GM19397 (cell line): ENCODE data around the gene IQGAP1.

Experiments used
- ATAC-seq: cut with Tn5 transposase; IDR thresholded peaks from one replicate; pipeline ENCODE4 v1.9.1; 2021; ENCODE audit warnings: mild to moderate bottlenecking, moderate library complexity; ENCODE audit not compliant: unreplicated experiment

Gene IQGAP1

GRCh38 chr15:90375071-90375470 is 13.0 kb upstream of the IQGAP1 start:
- no peak for ATAC-seq

- no peak for ATAC-seq
Measured at GRCh38 chr15:90376789-90377188, 11.3 kb upstream of the IQGAP1 start.

- no peak for ATAC-seq
Measured at GRCh38 chr15:90379263-90379662, 8.8 kb upstream of the IQGAP1 start.

GRCh38 chr15:90381515-90381914 is 6.5 kb upstream of the IQGAP1 start:
- no peak for ATAC-seq

- ATAC-seq, result no peak
Measured at GRCh38 chr15:90382320-90382719, 5.7 kb upstream of the IQGAP1 start.

- no peak for ATAC-seq
Measured at GRCh38 chr15:90386221-90386620, 1.8 kb upstream of the IQGAP1 start.

DNA sequence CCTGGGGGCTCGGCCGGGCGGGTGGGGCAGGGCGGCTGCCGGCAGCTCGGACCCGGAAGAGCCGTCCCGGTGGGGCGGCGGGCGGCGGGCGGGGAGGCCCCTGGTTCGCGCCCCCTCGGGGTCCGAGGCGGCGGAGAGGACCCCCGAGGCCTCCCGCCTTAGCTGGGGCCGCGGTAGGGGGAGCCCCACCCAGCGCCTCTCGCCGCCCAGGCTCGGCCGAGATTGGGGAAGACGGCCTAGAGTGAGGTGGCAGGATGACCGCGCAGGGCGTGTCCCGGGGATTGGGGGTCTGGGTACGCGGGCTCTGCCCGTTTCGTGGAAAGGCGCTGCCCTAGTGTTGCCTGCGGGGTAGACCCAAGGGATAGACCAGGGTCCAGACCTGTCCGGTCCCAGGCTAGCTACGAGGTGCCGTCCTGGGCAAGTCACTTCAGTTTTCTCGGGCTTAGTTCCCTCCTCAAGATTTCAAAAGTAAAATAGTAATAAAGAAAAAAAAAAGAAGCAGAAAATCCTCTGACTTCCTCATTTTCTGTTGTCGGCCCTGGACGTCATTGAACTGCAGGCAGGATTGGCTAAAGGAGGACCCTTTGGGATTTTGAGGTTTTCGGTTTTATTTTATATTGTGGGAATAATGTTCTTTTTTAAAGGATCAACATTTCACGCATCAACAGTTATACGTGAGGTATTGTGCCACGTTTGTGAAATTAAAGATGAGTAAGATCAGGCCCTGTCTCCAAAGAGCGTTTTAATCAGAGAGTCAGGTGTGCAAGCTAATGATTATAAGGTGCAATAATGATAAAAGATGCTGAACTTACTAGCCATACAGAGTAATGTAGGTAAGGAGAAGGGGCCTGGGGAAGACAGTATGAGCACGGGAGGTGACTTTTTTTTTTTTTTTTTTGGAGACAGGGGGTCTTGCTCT is 679 bp downstream of the IQGAP1 start:
- ATAC-seq, result peak; percentile 42

DNA sequence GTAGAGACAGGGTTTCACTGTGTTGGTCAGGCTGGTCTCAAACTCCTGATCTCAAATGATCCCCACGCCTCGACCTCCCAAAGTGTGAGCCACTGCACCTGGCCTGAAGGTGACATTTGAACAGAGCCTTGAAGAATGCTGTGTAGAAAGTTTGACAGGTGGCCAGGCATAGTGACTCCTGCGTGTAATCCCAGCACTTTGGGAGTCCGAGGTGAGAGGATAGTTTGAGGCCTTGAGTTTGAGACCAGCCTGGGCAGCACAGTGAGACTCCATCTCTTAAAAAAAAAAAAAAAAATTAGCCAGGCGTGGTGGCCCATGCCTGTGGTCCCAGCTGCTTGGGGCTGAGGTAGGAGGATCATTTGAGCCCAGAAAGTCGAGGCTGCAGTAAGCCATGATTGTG is 1.5 kb downstream of the IQGAP1 start:
- ATAC-seq, result no peak

DNA sequence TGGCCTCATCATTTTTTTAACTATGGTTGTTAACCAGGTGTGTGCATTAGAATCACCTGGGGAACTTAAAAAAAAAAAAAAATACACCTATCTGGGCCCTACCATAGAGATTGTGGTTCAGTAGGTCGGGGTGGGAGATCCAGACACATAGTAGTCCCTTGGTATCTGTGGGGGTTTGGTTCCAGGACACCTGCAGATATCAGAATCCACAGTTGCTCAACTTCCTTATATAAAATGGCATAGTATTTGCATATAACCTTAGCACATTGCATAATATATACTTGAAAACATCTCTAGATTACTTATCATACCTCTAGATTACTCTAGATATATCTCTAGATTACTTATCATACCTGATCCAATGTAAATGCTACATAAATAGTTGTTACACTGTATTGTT is 5.0 kb downstream of the IQGAP1 start:
- ATAC-seq, result no peak

GRCh38 chr15:90394074-90394473 is 6.0 kb downstream of the IQGAP1 start:
- ATAC-seq, result no peak

DNA sequence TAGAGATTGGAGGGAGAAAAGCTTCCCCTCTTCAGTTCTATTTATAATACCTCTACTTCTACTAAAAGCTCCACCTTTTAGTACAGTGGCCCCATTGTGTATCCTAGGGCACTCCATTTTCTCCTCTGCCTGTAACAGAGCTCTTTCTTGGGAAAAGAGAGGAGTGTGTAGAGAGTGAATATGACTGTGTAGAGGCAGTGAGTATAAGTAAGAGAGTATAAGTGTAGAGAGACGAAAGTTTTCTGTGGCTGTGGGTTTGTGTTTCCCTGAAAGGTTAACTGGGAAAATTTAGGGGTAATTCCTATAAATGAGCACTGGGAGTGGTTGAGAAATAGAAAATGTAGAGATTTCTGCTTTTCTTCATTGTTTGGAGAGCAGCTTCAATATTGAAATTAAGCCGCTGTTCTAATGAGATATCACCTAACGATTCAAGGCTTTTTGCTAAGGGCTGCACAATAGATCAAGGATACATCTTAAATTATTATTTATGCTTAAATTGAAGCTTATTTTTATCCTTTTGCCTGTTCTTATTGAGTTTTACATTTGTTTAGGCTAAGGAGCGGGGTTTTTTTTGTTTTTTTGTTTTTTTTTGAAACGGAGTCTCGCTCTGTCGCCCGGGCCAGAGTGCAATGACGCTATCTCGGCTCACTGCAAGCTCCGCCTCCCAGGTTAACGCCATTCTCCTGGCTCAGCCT is 6.9 kb downstream of the IQGAP1 start:
- ATAC-seq, result no peak

DNA sequence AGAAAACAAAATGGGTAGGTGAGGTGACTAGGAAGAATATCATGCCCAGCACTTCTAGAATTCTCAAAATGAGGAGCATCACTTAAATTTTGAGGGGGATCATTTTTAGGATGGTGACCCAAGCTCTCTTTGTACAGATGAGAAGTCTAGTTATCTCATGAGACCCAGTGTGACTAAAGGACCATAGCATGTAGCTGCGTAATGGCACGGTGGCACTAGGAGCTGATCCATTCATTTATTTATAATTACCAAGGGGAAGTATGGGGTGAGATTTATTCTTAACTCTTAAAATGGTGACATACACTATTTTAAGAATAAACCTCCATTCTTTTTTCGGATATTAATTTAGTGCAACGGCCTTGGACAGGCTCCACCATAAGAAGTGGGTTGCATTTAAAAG is 8.3 kb downstream of the IQGAP1 start:
- ATAC-seq, result no peak

DNA sequence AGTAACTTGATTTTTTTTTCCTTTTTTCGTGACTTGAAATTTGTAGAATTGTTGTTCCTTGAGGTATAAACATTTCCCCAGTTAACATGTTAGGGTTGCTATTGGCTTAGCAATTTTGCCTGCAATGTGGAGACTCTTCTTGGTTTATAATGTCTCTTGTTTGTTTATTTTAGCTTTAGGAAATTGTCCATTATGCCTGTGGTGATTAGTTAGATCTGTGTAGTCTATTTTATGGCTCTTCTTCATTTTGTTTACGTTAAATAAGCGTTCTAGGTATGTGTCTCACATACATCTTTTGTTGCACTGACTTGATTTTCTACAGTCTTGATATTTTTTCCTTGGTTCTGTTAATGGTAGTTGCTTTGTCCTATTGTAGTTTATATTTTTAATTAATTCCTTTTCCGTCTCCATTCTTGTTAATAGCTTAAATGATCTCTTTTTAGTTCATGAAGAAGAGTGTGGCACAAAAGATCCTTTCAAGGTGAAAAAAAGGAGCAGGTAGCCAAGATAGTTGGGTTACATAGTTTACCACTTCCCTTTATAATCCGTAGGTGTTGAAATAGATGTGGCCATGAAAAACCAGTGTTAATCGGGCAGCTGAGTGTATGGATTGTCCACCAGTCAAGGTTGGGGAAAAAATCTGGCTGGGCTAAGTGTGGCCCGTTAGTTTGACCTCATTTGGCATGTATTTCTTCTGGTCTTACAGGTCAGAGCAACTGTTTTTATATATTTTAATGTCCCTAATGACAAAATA is 12.1 kb downstream of the IQGAP1 start:
- ATAC-seq, result no peak

DNA sequence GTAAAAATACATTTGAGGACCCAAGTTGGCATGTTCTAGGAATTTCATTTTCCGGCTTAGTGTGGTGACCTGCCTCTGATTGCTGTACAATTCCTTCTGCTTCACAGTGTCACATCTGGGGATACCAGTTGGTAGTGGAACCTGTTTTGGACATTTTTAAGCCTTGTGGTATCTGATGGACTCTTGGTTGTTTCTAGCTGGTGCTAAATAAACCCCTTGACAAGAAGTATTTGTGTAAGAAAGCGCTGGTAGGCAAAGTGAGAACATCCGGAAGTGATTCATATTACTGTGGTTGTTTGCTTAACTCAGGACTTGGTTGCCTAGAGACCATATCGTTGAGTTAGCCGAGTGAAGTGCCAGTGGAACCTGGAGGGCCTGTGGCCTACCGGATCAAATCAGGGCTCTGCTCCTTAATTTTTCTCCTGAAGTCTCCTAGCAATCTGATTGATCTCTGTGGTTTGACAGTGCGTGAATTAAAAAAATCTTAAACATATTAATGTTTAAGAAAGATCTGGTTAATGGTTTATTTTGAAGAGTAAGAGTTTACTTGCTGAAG is 12.8 kb downstream of the IQGAP1 start:
- ATAC-seq, result peak; percentile 97

- ATAC-seq, result no peak
Measured at GRCh38 chr15:90401495-90401894, 13.5 kb downstream of the IQGAP1 start.

DNA sequence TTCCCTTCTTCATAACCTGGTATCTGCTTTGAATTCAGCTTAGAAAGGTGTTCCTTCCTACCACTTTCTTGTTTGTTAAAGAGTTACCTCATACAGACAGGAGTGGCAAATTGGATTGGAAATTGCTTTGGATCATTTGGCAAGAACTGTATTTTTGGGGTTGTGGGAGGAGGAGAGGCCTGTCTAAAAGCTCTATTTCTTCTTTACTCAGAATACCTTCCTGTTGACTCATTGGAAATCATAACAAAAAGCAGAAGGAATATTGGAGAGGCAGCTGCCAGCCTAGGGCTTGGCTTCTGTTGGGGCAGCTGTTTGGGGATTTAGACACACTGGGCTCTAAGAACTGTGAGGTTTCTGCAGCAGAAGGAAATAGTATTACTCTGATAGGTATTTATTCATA is 14.2 kb downstream of the IQGAP1 start:
- ATAC-seq, result no peak

DNA sequence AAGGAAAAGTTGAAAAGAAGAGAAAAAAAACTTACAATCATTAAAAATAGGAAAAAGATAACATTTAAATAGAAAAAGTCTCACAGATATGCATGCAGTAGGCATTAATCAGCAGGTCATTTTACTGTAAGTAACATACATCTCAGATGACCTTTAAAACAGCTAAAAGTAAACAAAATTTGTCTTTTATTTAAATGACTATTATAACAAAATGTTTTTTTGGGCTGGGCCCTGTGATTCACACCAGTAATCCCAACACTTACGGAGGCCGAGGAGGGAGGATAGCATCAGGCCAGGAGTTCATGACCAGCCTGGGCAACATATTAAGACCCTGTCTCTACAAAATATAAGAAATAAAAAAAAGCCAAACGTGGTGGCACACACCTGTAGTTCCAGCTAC is 14.7 kb downstream of the IQGAP1 start:
- ATAC-seq, result no peak

DNA sequence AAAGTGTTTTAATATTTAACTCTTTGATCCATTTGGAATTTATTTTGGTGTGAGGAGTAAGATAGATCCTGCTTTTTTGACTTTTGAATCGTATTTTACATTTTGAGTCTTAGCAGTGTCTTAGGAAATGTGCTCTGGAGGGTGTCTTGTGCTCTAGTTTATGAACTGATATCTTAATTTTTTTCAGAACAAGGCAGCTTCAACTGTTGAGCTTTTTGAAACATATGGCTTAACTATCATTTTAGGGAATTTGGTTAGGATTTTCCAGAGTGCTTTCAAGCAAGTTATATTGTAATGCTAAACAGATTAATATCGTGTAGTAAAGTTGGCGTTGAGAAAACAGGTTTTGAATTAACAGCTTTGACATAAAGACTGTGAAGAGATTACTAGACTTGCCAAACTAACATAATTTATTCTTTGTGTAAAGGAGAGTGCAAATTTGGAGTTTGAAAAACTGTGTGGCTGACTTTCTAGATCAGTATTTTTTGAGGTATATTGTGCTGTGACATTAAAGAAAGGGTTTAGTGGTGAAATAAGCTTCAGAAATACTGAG is 17.1 kb downstream of the IQGAP1 start:
- ATAC-seq, result no peak

GRCh38 chr15:90407336-90407735 is 19.3 kb downstream of the IQGAP1 start:
- ATAC-seq, result no peak

DNA sequence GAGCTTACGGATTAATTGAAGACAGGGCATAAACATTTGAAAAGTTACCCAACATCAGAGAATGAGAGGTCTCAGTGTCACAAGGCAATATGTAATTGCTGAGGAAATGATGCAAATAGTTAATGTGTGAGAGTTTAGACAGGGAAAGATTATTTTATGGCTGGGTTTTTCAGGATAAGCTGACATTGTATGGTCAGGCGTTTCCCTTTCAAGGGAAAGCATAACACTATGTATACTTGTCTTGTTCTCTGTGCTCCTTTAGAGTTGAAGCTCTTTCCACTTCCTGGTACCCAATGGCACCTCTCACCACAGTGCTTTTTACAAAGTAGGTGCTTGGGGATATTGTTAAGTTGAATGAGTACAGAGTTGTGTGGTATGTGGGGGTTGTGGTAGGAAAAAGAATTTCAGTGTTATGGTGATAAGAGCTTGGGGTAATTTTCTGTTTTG is 19.9 kb downstream of the IQGAP1 start:
- ATAC-seq, result no peak

DNA sequence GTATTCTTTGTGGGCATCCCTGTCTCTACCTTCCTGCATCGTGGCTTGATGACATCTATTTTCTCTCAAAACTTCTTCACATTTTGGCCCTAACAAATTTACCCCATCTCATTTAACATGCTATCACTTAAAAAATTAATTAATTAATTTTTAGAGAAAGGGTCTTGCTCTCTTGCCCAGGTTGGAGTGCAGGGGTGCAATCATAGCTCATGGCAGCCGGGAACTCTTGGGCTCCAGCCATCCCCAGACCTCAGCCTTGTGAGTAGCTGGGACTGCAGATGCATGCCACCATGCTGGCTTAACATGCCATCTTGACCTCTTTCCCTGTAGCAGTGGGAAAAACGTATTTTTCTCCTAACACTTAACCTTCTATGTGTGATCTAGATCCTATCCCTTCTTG is 20.6 kb downstream of the IQGAP1 start:
- no peak for ATAC-seq
